Caco-2 (cell line): Measurements from ENCODE around the gene LTBP3. TPM values are rescaled to one million over a fixed set of nuclear protein-coding genes. Genes with fewer than 3 reads are reported as not detected.
A peak's percentile ranks its signal among the peaks of the same experiment; 100 is the strongest.

Experiments used
- BruUV-seq: library from RNA; stranded (reverse); fragments of 400-500 nt; replicated peaks from 2 replicates; lab custom pipeline; 2021; lab: Mats Ljungman, UMichigan
- CTCF ChIA-PET: fragments of 300-600 bp; sonication (Branson Sonifier 250); formaldehyde crosslinking; loops from one replicate; lab custom pipeline; 2022; ENCODE audit warnings: antibody characterized with exemption; lab: Charles Lee
- POLR2A ChIA-PET: fragments of 300-600 bp; sonication (Branson Sonifier 250); formaldehyde crosslinking; loops from one replicate; lab custom pipeline; 2022; ENCODE audit warnings: antibody characterized with exemption; lab: Charles Lee
- DNase-seq, 2 experiments: peaks; one replicate each; pipeline versions ENCODE4 v3.0.0 to v3.0.0-alpha.2; 2020 to 2022
- H3K27me3 ChIP-seq: replicated peaks from 2 replicates; pipeline ENCODE4 v1.6.0; 2011; ENCODE audit warnings: low read length; ENCODE audit not compliant: control insufficient read depth, insufficient read depth
- H3K36me3 ChIP-seq: 2 replicates; pipeline ENCODE4 v1.5.1; 2011; ENCODE audit warnings: low read length; ENCODE audit not compliant: control insufficient read depth, insufficient read depth
- H3K4me1 ChIP-seq: fragments of 250-450 bp; sonication (Bioruptor Pico); 2 replicates; pipeline ENCODE4 v1.5.1; 2020; ENCODE audit warnings: mild to moderate bottlenecking
- H3K4me3 ChIP-seq: 2 replicates; pipeline ENCODE4 v1.5.1; 2011; ENCODE audit warnings: low read depth, mild to moderate bottlenecking, control low read depth, low read length
- H3K9me3 ChIP-seq: fragments of 250-450 bp; sonication (Bioruptor Pico); 2 replicates; pipeline ENCODE4 v1.5.1; 2020; ENCODE audit warnings: mild to moderate bottlenecking, moderate library complexity
- H3K27ac Mint-ChIP-seq: one replicate; pipeline ENCODE4 v1.8.0; 2022; ENCODE audit warnings: mixed read lengths; ENCODE audit not compliant: unreplicated experiment
- H3K27me3 Mint-ChIP-seq: one replicate; pipeline ENCODE4 v1.8.0; 2022; ENCODE audit warnings: mixed read lengths; ENCODE audit not compliant: insufficient read depth, unreplicated experiment
- H3K36me3 Mint-ChIP-seq: one replicate; pipeline ENCODE4 v1.8.0; 2022; ENCODE audit warnings: mild to moderate bottlenecking, mixed read lengths; ENCODE audit not compliant: insufficient read depth, unreplicated experiment
- H3K4me1 Mint-ChIP-seq: one replicate; pipeline ENCODE4 v1.8.0; 2022; ENCODE audit warnings: low read depth, mixed read lengths; ENCODE audit not compliant: unreplicated experiment
- H3K4me3 Mint-ChIP-seq: one replicate; pipeline ENCODE4 v1.8.0; 2022; ENCODE audit warnings: mild to moderate bottlenecking, moderate library complexity, mixed read lengths; ENCODE audit not compliant: unreplicated experiment
- H3K9me3 Mint-ChIP-seq: one replicate; pipeline ENCODE4 v1.8.0; 2022; ENCODE audit warnings: mixed read lengths; ENCODE audit not compliant: unreplicated experiment
- intact Hi-C: fragments of 100-400 bp; cut with micrococcal nuclease; formaldehyde crosslinking; loops from one replicate; pipeline ENCODE4 v1.10.0; 2022; ENCODE audit not compliant: unreplicated experiment
- total RNA-seq: library from RNA; stranded (reverse); gene quantifications from 2 replicates; pipeline ENCODE4 v1.2.3, GENCODE V29; 2022
- TF ChIP-seq, protein P1 (sequence below), 2 experiments: fragments of 200-600 bp in 1 of 2; IDR thresholded peaks; 1 replicate in 1 of 2; 2 replicates in 1 of 2; pipeline versions ENCODE4 v1.5.1 to v1.8.0; 2011 to 2022; ENCODE audit warnings: antibody characterized with exemption in 1 of 2, control low read depth in 1 of 2, inconsistent platforms in 1 of 2, low read depth in 1 of 2, low read length in 1 of 2, mild to moderate bottlenecking in 1 of 2, moderate library complexity in 1 of 2; ENCODE audit not compliant: insufficient read depth in 1 of 2, severe bottlenecking in 1 of 2, unreplicated experiment in 1 of 2

The LTBP3 gene
- total RNA-seq, 1 experiment from 2014 or later: 91.2 TPM

DNA sequence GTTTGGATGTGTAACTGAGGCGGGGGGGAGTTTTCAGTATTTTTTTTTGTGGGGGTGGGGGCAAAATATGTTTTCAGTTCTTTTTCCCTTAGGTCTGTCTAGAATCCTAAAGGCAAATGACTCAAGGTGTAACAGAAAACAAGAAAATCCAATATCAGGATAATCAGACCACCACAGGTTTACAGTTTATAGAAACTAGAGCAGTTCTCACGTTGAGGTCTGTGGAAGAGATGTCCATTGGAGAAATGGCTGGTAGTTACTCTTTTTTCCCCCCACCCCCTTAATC, 57.0 kb downstream of the LTBP3 start:
- Mint-ChIP-seq H3K4me3 (no peak overlapping the region), H3K27ac (no peak overlapping the region), H3K27me3 (peaks cover 3% of the 10 kb centered on the region), H3K4me1 (peaks cover 44% of the 10 kb centered on the region), H3K9me3 (no peaks in the 10 kb centered on the region), H3K36me3 (no peaks in the 10 kb centered on the region)
- Histone ChIP-seq H3K4me3 (peak overlapping the region; percentile 81), H3K36me3 (peaks cover 17% of the 10 kb centered on the region), H3K27me3 (no peaks in the 10 kb centered on the region), H3K4me1 (peaks cover 27% of the 10 kb centered on the region), H3K9me3 (no peaks in the 10 kb centered on the region)
- POLR2A ChIA-PET: interaction anchor here (1.4 to 13.2 kb wide), 4 partner anchors 13 to 76 kb away, joined by 6 to 377 read pairs (median 71); partner anchors contain the start of gene NEAT1
- intact Hi-C loops: no loop called here
- no peak for DNase-seq
- TF ChIP-seq, protein P1, sequence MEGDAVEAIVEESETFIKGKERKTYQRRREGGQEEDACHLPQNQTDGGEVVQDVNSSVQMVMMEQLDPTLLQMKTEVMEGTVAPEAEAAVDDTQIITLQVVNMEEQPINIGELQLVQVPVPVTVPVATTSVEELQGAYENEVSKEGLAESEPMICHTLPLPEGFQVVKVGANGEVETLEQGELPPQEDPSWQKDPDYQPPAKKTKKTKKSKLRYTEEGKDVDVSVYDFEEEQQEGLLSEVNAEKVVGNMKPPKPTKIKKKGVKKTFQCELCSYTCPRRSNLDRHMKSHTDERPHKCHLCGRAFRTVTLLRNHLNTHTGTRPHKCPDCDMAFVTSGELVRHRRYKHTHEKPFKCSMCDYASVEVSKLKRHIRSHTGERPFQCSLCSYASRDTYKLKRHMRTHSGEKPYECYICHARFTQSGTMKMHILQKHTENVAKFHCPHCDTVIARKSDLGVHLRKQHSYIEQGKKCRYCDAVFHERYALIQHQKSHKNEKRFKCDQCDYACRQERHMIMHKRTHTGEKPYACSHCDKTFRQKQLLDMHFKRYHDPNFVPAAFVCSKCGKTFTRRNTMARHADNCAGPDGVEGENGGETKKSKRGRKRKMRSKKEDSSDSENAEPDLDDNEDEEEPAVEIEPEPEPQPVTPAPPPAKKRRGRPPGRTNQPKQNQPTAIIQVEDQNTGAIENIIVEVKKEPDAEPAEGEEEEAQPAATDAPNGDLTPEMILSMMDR (IDR thresholded peaks at IDR 0.05; ENCODE audit: insufficient read depth in 1 of 2, low read depth in 1 of 2, low read length in 1 of 2, severe bottlenecking in 1 of 2, unreplicated experiment in 1 of 2): no peak
- no TSS peak for BruUV-seq
- CTCF ChIA-PET: no interaction called here

DNA sequence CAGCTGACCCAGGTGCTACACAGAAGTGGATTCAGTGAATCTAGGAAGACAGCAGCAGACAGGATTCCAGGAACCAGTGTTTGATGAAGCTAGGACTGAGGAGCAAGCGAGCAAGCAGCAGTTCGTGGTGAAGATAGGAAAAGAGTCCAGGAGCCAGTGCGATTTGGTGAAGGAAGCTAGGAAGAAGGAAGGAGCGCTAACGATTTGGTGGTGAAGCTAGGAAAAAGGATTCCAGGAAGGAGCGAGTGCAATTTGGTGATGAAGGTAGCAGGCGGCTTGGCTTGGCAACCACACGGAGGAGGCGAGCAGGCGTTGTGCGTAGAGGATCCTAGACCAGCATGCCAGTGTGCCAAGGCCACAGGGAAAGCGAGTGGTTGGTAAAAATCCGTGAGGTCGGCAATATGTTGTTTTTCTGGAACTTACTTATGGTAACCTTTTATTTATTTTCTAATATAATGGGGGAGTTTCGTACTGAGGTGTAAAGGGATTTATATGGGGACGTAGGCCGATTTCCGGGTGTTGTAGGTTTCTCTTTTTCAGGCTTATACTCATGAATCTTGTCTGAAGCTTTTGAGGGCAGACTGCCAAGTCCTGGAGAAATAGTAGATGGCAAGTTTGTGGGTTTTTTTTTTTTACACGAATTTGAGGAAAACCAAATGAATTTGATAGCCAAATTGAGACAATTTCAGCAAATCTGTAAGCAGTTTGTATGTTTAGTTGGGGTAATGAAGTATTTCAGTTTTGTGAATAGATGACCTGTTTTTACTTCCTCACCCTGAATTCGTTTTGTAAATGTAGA, 57.6 kb downstream of the LTBP3 start:
- Histone ChIP-seq H3K27me3 (no peaks in the 10 kb centered on the region), H3K9me3 (no peaks in the 10 kb centered on the region), H3K36me3 (peaks cover 15% of the 10 kb centered on the region), H3K4me3 (peak overlapping the region; percentile 81), H3K4me1 (peaks cover 23% of the 10 kb centered on the region)
- intact Hi-C loops: no loop called here
- H3K27me3 Mint-ChIP-seq: peaks cover 3% of the 10 kb centered on the region
- H3K4me1 Mint-ChIP-seq: peaks cover 41% of the 10 kb centered on the region
- H3K4me3 Mint-ChIP-seq: no peak overlapping the region
- TF ChIP-seq, protein P1 (IDR thresholded peaks at IDR 0.05; ENCODE audit: insufficient read depth in 1 of 2, low read depth in 1 of 2, low read length in 1 of 2, severe bottlenecking in 1 of 2, unreplicated experiment in 1 of 2): no peak
- ChIA-PET POLR2A (interaction anchor here (1.0 to 13.2 kb wide), 10 partner anchors 12 to 167 kb away, joined by 4 to 377 read pairs (median 58); partner anchors contain the start of genes DPF2 and NEAT1), CTCF (interaction anchor here (1.1 to 2.0 kb wide), 2 partner anchors 29 to 32 kb away, joined by 6 to 10 read pairs; no protein-coding TSS in a partner anchor)
- no peaks in the 10 kb centered on the region for H3K36me3 Mint-ChIP-seq
- no peak overlapping the region for H3K27ac Mint-ChIP-seq
- BruUV-seq: no TSS peak
- DNase-seq: peak in 1 of 2 experiments; percentile 46
- no peaks in the 10 kb centered on the region for H3K9me3 Mint-ChIP-seq

DNA sequence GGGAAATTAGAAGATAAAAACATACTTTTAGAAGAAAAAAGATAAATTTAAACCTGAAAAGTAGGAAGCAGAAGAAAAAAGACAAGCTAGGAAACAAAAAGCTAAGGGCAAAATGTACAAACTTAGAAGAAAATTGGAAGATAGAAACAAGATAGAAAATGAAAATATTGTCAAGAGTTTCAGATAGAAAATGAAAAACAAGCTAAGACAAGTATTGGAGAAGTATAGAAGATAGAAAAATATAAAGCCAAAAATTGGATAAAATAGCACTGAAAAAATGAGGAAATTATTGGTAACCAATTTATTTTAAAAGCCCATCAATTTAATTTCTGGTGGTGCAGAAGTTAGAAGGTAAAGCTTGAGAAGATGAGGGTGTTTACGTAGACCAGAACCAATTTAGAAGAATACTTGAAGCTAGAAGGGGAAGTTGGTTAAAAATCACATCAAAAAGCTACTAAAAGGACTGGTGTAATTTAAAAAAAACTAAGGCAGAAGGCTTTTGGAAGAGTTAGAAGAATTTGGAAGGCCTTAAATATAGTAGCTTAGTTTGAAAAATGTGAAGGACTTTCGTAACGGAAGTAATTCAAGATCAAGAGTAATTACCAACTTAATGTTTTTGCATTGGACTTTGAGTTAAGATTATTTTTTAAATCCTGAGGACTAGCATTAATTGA, 58.3 kb downstream of the LTBP3 start:
- Mint-ChIP-seq H3K27me3 (peaks cover 3% of the 10 kb centered on the region), H3K36me3 (no peaks in the 10 kb centered on the region), H3K4me1 (peaks cover 37% of the 10 kb centered on the region), H3K27ac (no peak overlapping the region), H3K4me3 (no peak overlapping the region), H3K9me3 (no peaks in the 10 kb centered on the region)
- no peak for DNase-seq
- BruUV-seq: no TSS peak
- intact Hi-C loops: no loop called here
- H3K9me3 ChIP-seq: no peaks in the 10 kb centered on the region
- ChIA-PET CTCF (interaction anchor here (1.1 to 3.0 kb wide), 6 partner anchors 11 to 129 kb away, joined by 3 to 18 read pairs (median 5); no protein-coding TSS in a partner anchor), POLR2A (interaction anchor here (0.5 to 13.2 kb wide), 15 partner anchors 8 to 378 kb away, joined by 3 to 377 read pairs (median 7); partner anchors contain the start of genes DPF2, FAU and NEAT1)
- peak overlapping the region; percentile 81 for H3K4me3 ChIP-seq
- peaks cover 19% of the 10 kb centered on the region for H3K4me1 ChIP-seq
- peaks cover 11% of the 10 kb centered on the region for H3K36me3 ChIP-seq
- no peaks in the 10 kb centered on the region for H3K27me3 ChIP-seq
- TF ChIP-seq, protein P1 (IDR thresholded peaks at IDR 0.05; ENCODE audit: insufficient read depth in 1 of 2, low read depth in 1 of 2, low read length in 1 of 2, severe bottlenecking in 1 of 2, unreplicated experiment in 1 of 2): no peak
